GM18868 (cell line): ENCODE results near the gene CHD2.

Experiments used
- ATAC-seq: cut with Tn5 transposase; IDR thresholded peaks from one replicate; pipeline ENCODE4 v1.9.1; 2021; ENCODE audit warnings: mild to moderate bottlenecking, moderate library complexity; ENCODE audit not compliant: unreplicated experiment

CHD2 gene

GRCh38 chr15:93063796-93064690 lies 163.9 kb downstream of the CHD2 start:
- ATAC-seq, result no peak

- ATAC-seq, result no peak
Observed at GRCh38 chr15:93065641-93066045, 165.5 kb downstream of the CHD2 start.

- ATAC-seq, result no peak
Observed at GRCh38 chr15:93066224-93066681, 166.1 kb downstream of the CHD2 start.

- ATAC-seq, result no peak
Observed at GRCh38 chr15:93066834-93067648, 166.9 kb downstream of the CHD2 start.

GRCh38 chr15:93067649-93068085 lies 167.5 kb downstream of the CHD2 start:
- no peak for ATAC-seq

GRCh38 chr15:93068581-93069199 lies 168.6 kb downstream of the CHD2 start:
- no peak for ATAC-seq

GRCh38 chr15:93070132-93070531 lies 170.0 kb downstream of the CHD2 start:
- no peak for ATAC-seq

GRCh38 chr15:93070551-93071296 lies 170.6 kb downstream of the CHD2 start:
- ATAC-seq, result no peak

GRCh38 chr15:93071469-93071936 lies 171.4 kb downstream of the CHD2 start:
- ATAC-seq, result no peak

GRCh38 chr15:93072011-93072410 lies 171.9 kb downstream of the CHD2 start:
- no peak for ATAC-seq

GRCh38 chr15:93072411-93073394 lies 172.6 kb downstream of the CHD2 start:
- no peak for ATAC-seq

GRCh38 chr15:93073465-93073952 lies 173.4 kb downstream of the CHD2 start:
- no peak for ATAC-seq

- ATAC-seq, result no peak
Observed at GRCh38 chr15:93074599-93074998, 174.5 kb downstream of the CHD2 start.

GRCh38 chr15:93076217-93076616 lies 176.1 kb downstream of the CHD2 start:
- no peak for ATAC-seq

- no peak for ATAC-seq
Observed at GRCh38 chr15:93076875-93077274, 176.8 kb downstream of the CHD2 start.
